ENCODE data around the gene SLC66A3.

GRCh38 chr2:11177871-11178690 lies 22.8 kb downstream of the SLC66A3 start:
- TF ChIP-seq, protein P1, sequence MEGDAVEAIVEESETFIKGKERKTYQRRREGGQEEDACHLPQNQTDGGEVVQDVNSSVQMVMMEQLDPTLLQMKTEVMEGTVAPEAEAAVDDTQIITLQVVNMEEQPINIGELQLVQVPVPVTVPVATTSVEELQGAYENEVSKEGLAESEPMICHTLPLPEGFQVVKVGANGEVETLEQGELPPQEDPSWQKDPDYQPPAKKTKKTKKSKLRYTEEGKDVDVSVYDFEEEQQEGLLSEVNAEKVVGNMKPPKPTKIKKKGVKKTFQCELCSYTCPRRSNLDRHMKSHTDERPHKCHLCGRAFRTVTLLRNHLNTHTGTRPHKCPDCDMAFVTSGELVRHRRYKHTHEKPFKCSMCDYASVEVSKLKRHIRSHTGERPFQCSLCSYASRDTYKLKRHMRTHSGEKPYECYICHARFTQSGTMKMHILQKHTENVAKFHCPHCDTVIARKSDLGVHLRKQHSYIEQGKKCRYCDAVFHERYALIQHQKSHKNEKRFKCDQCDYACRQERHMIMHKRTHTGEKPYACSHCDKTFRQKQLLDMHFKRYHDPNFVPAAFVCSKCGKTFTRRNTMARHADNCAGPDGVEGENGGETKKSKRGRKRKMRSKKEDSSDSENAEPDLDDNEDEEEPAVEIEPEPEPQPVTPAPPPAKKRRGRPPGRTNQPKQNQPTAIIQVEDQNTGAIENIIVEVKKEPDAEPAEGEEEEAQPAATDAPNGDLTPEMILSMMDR (IDR thresholded peaks at IDR 0.05; ENCODE audit: extremely low read depth in 1 of 2, insufficient read depth in 1 of 2, low read depth in 1 of 2, low read length in 2 of 2) = no peak
- TF ChIP-seq, protein P2, sequence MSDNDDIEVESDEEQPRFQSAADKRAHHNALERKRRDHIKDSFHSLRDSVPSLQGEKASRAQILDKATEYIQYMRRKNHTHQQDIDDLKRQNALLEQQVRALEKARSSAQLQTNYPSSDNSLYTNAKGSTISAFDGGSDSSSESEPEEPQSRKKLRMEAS (IDR thresholded peaks at IDR 0.05; ENCODE audit: insufficient read depth, insufficient read length) = no peak
- TF ChIP-seq JUN (IDR thresholded peaks at IDR 0.05; ENCODE audit: borderline replicate concordance, insufficient read depth, insufficient read length, low read depth) = no peak
- no peak for TF ChIP-seq POLR2AphosphoS5 (IDR thresholded peaks at IDR 0.05; ENCODE audit: insufficient read depth, low read depth, low read length)
- TF ChIP-seq MYC (IDR thresholded peaks at IDR 0.05; ENCODE audit: low read depth, low read length) = no peak
- no peak for TF ChIP-seq POLR2A (IDR thresholded peaks at IDR 0.05; ENCODE audit: low read depth, low read length)
- TF ChIP-seq EZH2 (IDR thresholded peaks at IDR 0.05; ENCODE audit: borderline replicate concordance, low read depth, low read length, severe bottlenecking) = no peak
- no peak for TF ChIP-seq FOS (IDR thresholded peaks at IDR 0.05; ENCODE audit: borderline replicate concordance, insufficient read depth, low read length)
- TF ChIP-seq GATA2 (IDR thresholded peaks at IDR 0.05; ENCODE audit: insufficient read depth, insufficient read length, low read depth, low read length) = no peak
